GM18867 (cell line): ENCODE data around the gene PRPSAP2.
"Not testable (repeated sequence)": the region's sequence is repeated elsewhere in the genome, so short reads cannot be mapped to it uniquely, and the experiment has no call there.

Experiments used
- ATAC-seq: cut with Tn5 transposase; IDR thresholded peaks from one replicate; pipeline ENCODE4 v1.9.1; 2021; ENCODE audit warnings: mild to moderate bottlenecking, moderate library complexity; ENCODE audit not compliant: unreplicated experiment

PRPSAP2 gene

GRCh38 chr17:18888766-18889290, 30.9 kb downstream of the PRPSAP2 start:
- ATAC-seq, result no peak

GRCh38 chr17:18889658-18890057, 31.7 kb downstream of the PRPSAP2 start:
- no peak for ATAC-seq

- no peak for ATAC-seq
Observed at GRCh38 chr17:18891541-18891940, 33.6 kb downstream of the PRPSAP2 start.

- ATAC-seq, result no peak
Observed at GRCh38 chr17:18896146-18896545, 38.2 kb downstream of the PRPSAP2 start.

- ATAC-seq, result no peak
Observed at GRCh38 chr17:18896947-18897346, 39.0 kb downstream of the PRPSAP2 start.

GRCh38 chr17:18904482-18904881, 46.6 kb downstream of the PRPSAP2 start:
- no peak for ATAC-seq

- ATAC-seq, result no peak
Observed at GRCh38 chr17:18905226-18905625, 47.3 kb downstream of the PRPSAP2 start.

- ATAC-seq, result no peak
Observed at GRCh38 chr17:18910326-18910725, 52.4 kb downstream of the PRPSAP2 start.

- no peak for ATAC-seq
Observed at GRCh38 chr17:18910881-18911280, 53.0 kb downstream of the PRPSAP2 start.

- no peak for ATAC-seq
Observed at GRCh38 chr17:18916816-18917500, 59.0 kb downstream of the PRPSAP2 start.

- no peak for ATAC-seq
Observed at GRCh38 chr17:18917506-18918032, 59.6 kb downstream of the PRPSAP2 start.

GRCh38 chr17:18919963-18920362, 62.0 kb downstream of the PRPSAP2 start:
- ATAC-seq, result no peak

GRCh38 chr17:18920911-18921441, 63.0 kb downstream of the PRPSAP2 start:
- ATAC-seq, result peak; percentile 37

GRCh38 chr17:18921485-18921884, 63.6 kb downstream of the PRPSAP2 start:
- ATAC-seq, result peak; percentile 6

GRCh38 chr17:18921912-18922451, 64.1 kb downstream of the PRPSAP2 start:
- peak; percentile 63 for ATAC-seq

- ATAC-seq, result not testable (repeated sequence)
Observed at GRCh38 chr17:18922596-18922995, 64.7 kb downstream of the PRPSAP2 start.

GRCh38 chr17:18925187-18925586, 67.3 kb downstream of the PRPSAP2 start:
- ATAC-seq, result no peak

- no peak for ATAC-seq
Observed at GRCh38 chr17:18928628-18929125, 70.7 kb downstream of the PRPSAP2 start.

- no peak for ATAC-seq
Observed at GRCh38 chr17:18932360-18933055, 74.6 kb downstream of the PRPSAP2 start.

- no peak for ATAC-seq
Observed at GRCh38 chr17:18933102-18934058, 75.4 kb downstream of the PRPSAP2 start.
